ENCODE measurements around the gene KCTD8.

DNA sequence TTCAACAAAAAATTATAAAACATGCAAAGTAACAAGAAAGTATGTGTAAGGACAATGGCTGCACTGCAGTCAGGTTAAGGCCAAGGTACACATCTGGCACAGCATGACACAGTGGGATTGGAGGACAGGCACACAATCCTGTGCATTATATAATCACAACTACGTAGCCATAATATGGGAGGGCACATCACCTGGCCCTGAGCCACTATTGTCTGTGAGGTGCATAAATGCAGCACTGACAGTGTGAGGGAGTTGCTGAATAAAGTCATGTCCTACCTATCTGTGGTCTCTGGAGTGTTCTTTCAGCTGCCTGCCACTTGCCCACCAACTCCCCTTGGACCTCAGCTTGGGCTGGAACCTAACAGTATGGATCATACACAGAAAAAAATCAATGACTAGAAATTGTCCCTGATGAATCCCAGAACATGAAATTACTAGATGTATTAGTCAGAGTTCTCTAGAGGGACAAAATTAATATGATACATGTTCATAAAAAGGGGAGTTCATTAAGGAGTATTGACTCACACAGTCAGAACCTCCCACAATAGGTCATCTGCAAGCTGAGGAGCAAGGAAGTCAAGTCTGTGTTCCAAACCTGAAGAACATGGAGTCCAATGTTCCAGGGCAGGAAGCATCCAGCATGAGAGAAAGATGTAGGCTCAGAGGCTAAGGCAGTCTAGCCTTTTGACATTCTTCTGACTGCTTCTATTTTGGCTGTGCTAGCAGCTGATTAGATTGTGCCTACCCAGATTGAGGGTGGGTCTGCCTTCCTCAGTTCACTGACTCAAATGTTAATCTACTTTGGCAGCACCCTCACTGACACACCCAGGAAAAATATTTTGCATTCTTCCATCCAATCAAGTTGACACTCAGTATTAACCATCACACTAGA lies 46.4 kb upstream of the KCTD8 start:
- TF ChIP-seq CTCF (IDR thresholded peaks at IDR 0.05) (no peak), POLR2A (IDR thresholded peaks at IDR 0.05) (no peak)

All from adrenal gland (tissue), 5 donors.